Sigmoid colon (tissue), 7 donors: ENCODE data around the gene ZCCHC7. TPM values are rescaled to one million over a fixed set of nuclear protein-coding genes. Genes with fewer than 3 reads are reported as not detected.

Source experiments
- DNase-seq: peaks from one replicate; pipeline ENCODE4 v3.0.0-alpha.2; 2019
- H3K27ac ChIP-seq, 4 donors: fragments of 200-600 bp; sonication (generic); one replicate each; pipeline ENCODE4 v1.5.1; 2016 to 2019; ENCODE audit warnings: mild to moderate bottlenecking in 1 of 4
- H3K27me3 ChIP-seq, 3 donors: fragments of 200-600 bp; sonication (generic); one replicate each; pipeline ENCODE4 v1.5.1; 2019; ENCODE audit warnings: mild to moderate bottlenecking in 1 of 3
- H3K36me3 ChIP-seq, 4 donors: fragments of 200-600 bp; sonication (generic); one replicate each; pipeline ENCODE4 v1.5.1; 2016 to 2019
- H3K4me1 ChIP-seq, 4 donors: fragments of 200-600 bp; sonication (generic); one replicate each; pipeline ENCODE4 v1.5.1; 2017 to 2019
- H3K4me3 ChIP-seq, 4 donors: fragments of 200-600 bp; sonication (generic); one replicate each; pipeline ENCODE4 v1.5.1; 2017 to 2019; ENCODE audit warnings: mild to moderate bottlenecking in 2 of 4, moderate library complexity in 1 of 4
- H3K9me3 ChIP-seq, 4 donors: fragments of 200-600 bp in 3 of 4; sonication (generic) in 3 of 4; one replicate each; pipeline versions ENCODE4 v1.5.1 to v1.6.1; 2013 to 2019
- CTCF ChIP-seq, 4 experiments: fragments of 450-650 bp in 3 of 4; fragments of 200-600 bp in 1 of 4; IDR thresholded peaks; one replicate each; pipeline ENCODE4 v1.5.1; 2016 to 2019; ENCODE audit warnings: antibody characterized with exemption in 4 of 4, mild to moderate bottlenecking in 3 of 4, moderate library complexity in 2 of 4
- EP300 ChIP-seq, 4 donors: sonication (generic); formaldehyde crosslinking; IDR thresholded peaks; one replicate each; pipeline ENCODE4 v1.6.1; 2017; ENCODE audit warnings: antibody characterized with exemption in 4 of 4
- POLR2A ChIP-seq, 2 donors: fragments of 450-650 bp; IDR thresholded peaks; one replicate each; pipeline ENCODE4 v1.6.1; 2016; ENCODE audit warnings: antibody characterized with exemption in 2 of 2, mild to moderate bottlenecking in 2 of 2, moderate library complexity in 2 of 2
- POLR2AphosphoS5 ChIP-seq, 4 donors: sonication (generic); formaldehyde crosslinking; IDR thresholded peaks; one replicate each; pipeline ENCODE4 v1.6.1; 2017; ENCODE audit warnings: antibody characterized with exemption in 4 of 4
- WGBS, 2 donors: extraction: QIAGEN DNeasy Blood & Tissue Kit; methylation state at CpG; one replicate each; pipeline ENCODE4 v1.1.7; 2013; 5-methylcytosine and 5-hydroxymethylcytosine counted together
- intact Hi-C: fragments of 100-400 bp; cut with DNase I; formaldehyde crosslinking; loops from one replicate; pipeline ENCODE4 v1.15.1; 2023
- polyA plus RNA-seq, 3 donors: library from polyadenylated mRNA; stranded (reverse); fragments of 200-250 nt; gene quantifications; one replicate each; pipeline ENCODE4 v1.2.3, GENCODE V29; 2013
- small RNA-seq, 3 donors: library from RNA; depleted of rRNA; stranded (forward); fragments of <200 nt; gene quantifications; one replicate each; pipeline ENCODE3, GENCODE V24; 2016
- total RNA-seq, 4 donors: library from RNA; depleted of rRNA; stranded (reverse); fragments of >200 nt; gene quantifications; one replicate each; pipeline ENCODE4 v1.1.0, GENCODE V29; 2016
- donor health status: healthy with polysubstance abuse.
- donor health status: Bipolar disorder and iron deficiency.
- donor health status: healthy.

The ZCCHC7 gene
- total and polyA plus RNA-seq, 7 donors, result 5.8 to 24.6 (median 19.1) TPM

GRCh38 chr9:37407468-37407867, 287.1 kb downstream of the ZCCHC7 start:
- TF ChIP-seq CTCF (IDR thresholded peaks at IDR 0.05) (no peak), POLR2AphosphoS5 (IDR thresholded peaks at IDR 0.05) (no peak), POLR2A (IDR thresholded peaks at IDR 0.05) (no peak), EP300 (IDR thresholded peaks at IDR 0.05) (no peak)
- intact Hi-C loops, result no loop called here
- no peak for DNase-seq
- no peaks in the 10 kb centered on the region for H3K9me3 ChIP-seq
- no peak overlapping the region for H3K4me3 ChIP-seq
- no peaks in the 10 kb centered on the region for H3K36me3 ChIP-seq
- no peak overlapping the region for H3K27ac ChIP-seq
- H3K4me1 ChIP-seq, result no peaks in the 10 kb centered on the region
- H3K27me3 ChIP-seq, result no peaks in the 10 kb centered on the region
- 49 to 52% methylated on average over 2 of the region's 2 CpGs for WGBS, 2 donors

Small RNA genes within 50 kb of the gene (small RNA-seq; reads per million reads assigned to genes)
- gene AL512604.1, result 0 reads per million in 3 donors
- gene RF00019, result 0 reads per million in 3 donors
- 0 reads per million in 3 donors for gene RNU6-677P

Other genes starting within 250 kb of the ZCCHC7 start
- not detected for gene PAX5, start 86.3 kb upstream of the ZCCHC7 start, total RNA-seq
- 10 to 100 TPM in 1 of 3 donors, under 1 TPM in 2; under 0.01 to 20.1 (median 0.23) TPM for gene PAX5, start 86.3 kb upstream of the ZCCHC7 start, polyA plus RNA-seq